ENCODE measurements around the gene SH2D7. TPM values are rescaled to one million over a fixed set of nuclear protein-coding genes. Genes with fewer than 3 reads are reported as not detected.

SH2D7 gene
- total RNA-seq, 1 donor from 2014 or later = not detected

- Mint-ChIP-seq H3K27me3 (ENCODE audit: unreplicated experiment) (no peaks in the 10 kb centered on the region), H3K9me3 (ENCODE audit: unreplicated experiment) (no peaks in the 10 kb centered on the region), H3K4me1 (ENCODE audit: unreplicated experiment) (peaks cover 43% of the 10 kb centered on the region), H3K27ac (ENCODE audit: unreplicated experiment) (peak overlapping the region; percentile 50), H3K36me3 (ENCODE audit: unreplicated experiment) (peaks cover 2% of the 10 kb centered on the region), H3K4me3 (ENCODE audit: unreplicated experiment) (peak overlapping the region; percentile 76)
- TF ChIP-seq CTCF (IDR thresholded peaks at IDR 0.05) = no peak
- DNase-seq (ENCODE audit: extremely low spot score, unreplicated experiment) = no peak
These were observed 14.5 kb upstream of the SH2D7 start for GRCh38 chr15:78077871-78078210.

GRCh38 chr15:78079298-78080087 lies 12.9 kb upstream of the SH2D7 start:
- no peak for DNase-seq (ENCODE audit: extremely low spot score, unreplicated experiment)
- TF ChIP-seq CTCF (IDR thresholded peaks at IDR 0.05) = no peak
- Mint-ChIP-seq H3K4me3 (ENCODE audit: unreplicated experiment) (no peak overlapping the region), H3K36me3 (ENCODE audit: unreplicated experiment) (peaks cover 2% of the 10 kb centered on the region), H3K27me3 (ENCODE audit: unreplicated experiment) (no peaks in the 10 kb centered on the region), H3K27ac (ENCODE audit: unreplicated experiment) (no peak overlapping the region), H3K9me3 (ENCODE audit: unreplicated experiment) (no peaks in the 10 kb centered on the region), H3K4me1 (ENCODE audit: unreplicated experiment) (peaks cover 30% of the 10 kb centered on the region)

GRCh38 chr15:78080088-78080460 lies 12.3 kb upstream of the SH2D7 start:
- H3K27me3 Mint-ChIP-seq (ENCODE audit: unreplicated experiment) = no peaks in the 10 kb centered on the region
- peaks cover 25% of the 10 kb centered on the region for H3K4me1 Mint-ChIP-seq (ENCODE audit: unreplicated experiment)
- no peak for TF ChIP-seq CTCF (IDR thresholded peaks at IDR 0.05)
- no peak overlapping the region for H3K27ac Mint-ChIP-seq (ENCODE audit: unreplicated experiment)
- no peak overlapping the region for H3K4me3 Mint-ChIP-seq (ENCODE audit: unreplicated experiment)
- DNase-seq (ENCODE audit: extremely low spot score, unreplicated experiment) = no peak
- no peaks in the 10 kb centered on the region for H3K9me3 Mint-ChIP-seq (ENCODE audit: unreplicated experiment)
- H3K36me3 Mint-ChIP-seq (ENCODE audit: unreplicated experiment) = no peaks in the 10 kb centered on the region

- no peaks in the 10 kb centered on the region for H3K36me3 Mint-ChIP-seq (ENCODE audit: unreplicated experiment)
- TF ChIP-seq CTCF (IDR thresholded peaks at IDR 0.05) = no peak
- no peak overlapping the region for H3K4me3 Mint-ChIP-seq (ENCODE audit: unreplicated experiment)
- no peak for DNase-seq (ENCODE audit: extremely low spot score, unreplicated experiment)
- peaks cover 15% of the 10 kb centered on the region for H3K4me1 Mint-ChIP-seq (ENCODE audit: unreplicated experiment)
- H3K27me3 Mint-ChIP-seq (ENCODE audit: unreplicated experiment) = no peaks in the 10 kb centered on the region
- H3K27ac Mint-ChIP-seq (ENCODE audit: unreplicated experiment) = peak overlapping the region; percentile 14
- H3K9me3 Mint-ChIP-seq (ENCODE audit: unreplicated experiment) = no peaks in the 10 kb centered on the region
These were observed 10.1 kb upstream of the SH2D7 start for GRCh38 chr15:78082106-78082742.

GRCh38 chr15:78082743-78083110 lies 9.6 kb upstream of the SH2D7 start:
- DNase-seq (ENCODE audit: extremely low spot score, unreplicated experiment) = no peak
- Mint-ChIP-seq H3K27me3 (ENCODE audit: unreplicated experiment) (no peaks in the 10 kb centered on the region), H3K4me1 (ENCODE audit: unreplicated experiment) (peaks cover 15% of the 10 kb centered on the region), H3K9me3 (ENCODE audit: unreplicated experiment) (no peaks in the 10 kb centered on the region), H3K4me3 (ENCODE audit: unreplicated experiment) (no peak overlapping the region), H3K36me3 (ENCODE audit: unreplicated experiment) (no peaks in the 10 kb centered on the region), H3K27ac (ENCODE audit: unreplicated experiment) (no peak overlapping the region)
- TF ChIP-seq CTCF (IDR thresholded peaks at IDR 0.05) = no peak

Measured in osteocyte (in vitro differentiated cells).